ENCODE results near the gene TMEM213.

DNA sequence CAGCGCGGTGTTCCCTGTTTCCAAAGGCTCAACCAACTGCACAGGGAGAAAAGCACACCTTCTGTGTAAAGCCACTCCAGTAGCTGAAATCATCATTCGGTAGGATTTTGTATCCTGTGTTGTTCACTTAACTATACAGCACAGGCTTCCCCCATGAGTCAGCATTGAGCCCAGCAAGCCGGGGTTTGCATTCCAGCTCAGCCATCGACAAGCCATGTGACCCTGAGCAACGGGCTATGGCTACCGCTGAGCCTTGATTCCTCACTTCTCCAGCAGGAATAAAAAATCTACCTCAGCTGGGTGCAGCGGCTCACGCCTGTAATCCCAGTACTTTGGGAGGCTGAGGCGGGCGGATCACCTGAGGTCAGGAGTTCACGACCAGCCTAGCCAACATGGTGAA, 44.3 kb downstream of the TMEM213 start:
- TF ChIP-seq GATA2 (IDR thresholded peaks at IDR 0.05; ENCODE audit: low read depth, low read length) = no peak
- TF ChIP-seq GATA3 (IDR thresholded peaks at IDR 0.05; ENCODE audit: low read depth, low read length) = no peak

Data from SH-SY5Y (cell line).